ENCODE results near the gene GRIA3. TPM values are rescaled to one million over a fixed set of nuclear protein-coding genes. Genes with fewer than 3 reads are reported as not detected.

The GRIA3 gene
- total RNA-seq, 2 experiments from 2014 or later: not detected

DNA sequence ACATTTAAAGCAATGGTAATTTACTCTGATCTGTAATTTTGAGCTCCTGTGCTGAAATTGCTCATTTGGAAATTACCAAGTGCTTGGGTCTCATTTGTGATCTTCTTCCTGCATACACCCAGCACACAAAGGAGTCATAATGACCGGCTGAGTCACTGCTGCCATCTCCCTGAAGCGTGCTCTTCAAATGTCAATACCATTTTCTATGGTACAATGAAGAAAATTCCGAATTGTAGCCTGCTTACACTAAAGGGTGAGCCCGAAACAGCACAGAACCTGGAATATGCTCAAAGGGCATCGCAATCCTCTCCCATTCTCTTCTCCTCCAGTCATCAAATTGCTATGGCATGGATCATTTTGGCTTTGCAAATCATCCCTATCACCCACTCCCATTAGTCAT lies 140.5 kb downstream of the GRIA3 start:
- Histone ChIP-seq H4K20me1 (ENCODE audit: insufficient read depth, low read length) (no peaks in the 10 kb centered on the region), H3K4me3 (ENCODE audit: low read depth, low read length, poor library complexity, severe bottlenecking) (no peak overlapping the region), H3K36me3 (ENCODE audit: insufficient read depth, low read length) (no peaks in the 10 kb centered on the region), H3K9me2 (ENCODE audit: insufficient read depth, low read length) (no peaks in the 10 kb centered on the region), H3K4me1 (ENCODE audit: insufficient read depth, low read length, poor library complexity, severe bottlenecking) (no peaks in the 10 kb centered on the region), H3K4me2 (ENCODE audit: low read length) (no peak overlapping the region), H3K79me2 (ENCODE audit: insufficient read depth, low read depth, low read length) (no peaks in the 10 kb centered on the region), H2AFZ (ENCODE audit: low read length) (no peak overlapping the region), H3K27ac (ENCODE audit: low read depth, low read length, poor library complexity, severe bottlenecking) (no peak overlapping the region), H3K9me3 (ENCODE audit: low read length) (no peaks in the 10 kb centered on the region)
- ChIA-PET CTCF (ENCODE audit: unreplicated experiment) (no interaction called here), POLR2A (interaction anchor here (0.6 kb wide), 1 partner anchor 1260 kb away, joined by 3 read pairs; no protein-coding TSS in a partner anchor)
- no peak for TF ChIP-seq EZH2phosphoT487 (IDR thresholded peaks at IDR 0.05; ENCODE audit: borderline replicate concordance, low read depth, low read length)
- TF ChIP-seq, protein P1, sequence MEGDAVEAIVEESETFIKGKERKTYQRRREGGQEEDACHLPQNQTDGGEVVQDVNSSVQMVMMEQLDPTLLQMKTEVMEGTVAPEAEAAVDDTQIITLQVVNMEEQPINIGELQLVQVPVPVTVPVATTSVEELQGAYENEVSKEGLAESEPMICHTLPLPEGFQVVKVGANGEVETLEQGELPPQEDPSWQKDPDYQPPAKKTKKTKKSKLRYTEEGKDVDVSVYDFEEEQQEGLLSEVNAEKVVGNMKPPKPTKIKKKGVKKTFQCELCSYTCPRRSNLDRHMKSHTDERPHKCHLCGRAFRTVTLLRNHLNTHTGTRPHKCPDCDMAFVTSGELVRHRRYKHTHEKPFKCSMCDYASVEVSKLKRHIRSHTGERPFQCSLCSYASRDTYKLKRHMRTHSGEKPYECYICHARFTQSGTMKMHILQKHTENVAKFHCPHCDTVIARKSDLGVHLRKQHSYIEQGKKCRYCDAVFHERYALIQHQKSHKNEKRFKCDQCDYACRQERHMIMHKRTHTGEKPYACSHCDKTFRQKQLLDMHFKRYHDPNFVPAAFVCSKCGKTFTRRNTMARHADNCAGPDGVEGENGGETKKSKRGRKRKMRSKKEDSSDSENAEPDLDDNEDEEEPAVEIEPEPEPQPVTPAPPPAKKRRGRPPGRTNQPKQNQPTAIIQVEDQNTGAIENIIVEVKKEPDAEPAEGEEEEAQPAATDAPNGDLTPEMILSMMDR (conservative IDR thresholded peaks at IDR 0.05; ENCODE audit: low read length): no peak
- intact Hi-C loops (cut with micrococcal nuclease; ENCODE audit: unreplicated experiment): no loop called here
- BruUV-seq (replicated peaks): no TSS peak
- no peak for DNase-seq (ENCODE audit: low spot score)

- no peaks in the 10 kb centered on the region for H3K9me2 ChIP-seq (ENCODE audit: insufficient read depth, low read length)
- H3K4me1 ChIP-seq (ENCODE audit: insufficient read depth, low read length, poor library complexity, severe bottlenecking): no peaks in the 10 kb centered on the region
- no peaks in the 10 kb centered on the region for H3K79me2 ChIP-seq (ENCODE audit: insufficient read depth, low read depth, low read length)
- BruUV-seq (replicated peaks): no TSS peak
- ChIA-PET POLR2A (no interaction called here), CTCF (ENCODE audit: unreplicated experiment) (no interaction called here)
- H4K20me1 ChIP-seq (ENCODE audit: insufficient read depth, low read length): no peaks in the 10 kb centered on the region
- H3K4me2 ChIP-seq (ENCODE audit: low read length): no peak overlapping the region
- no peak overlapping the region for H3K27ac ChIP-seq (ENCODE audit: low read depth, low read length, poor library complexity, severe bottlenecking)
- no peak overlapping the region for H2AFZ ChIP-seq (ENCODE audit: low read length)
- H3K36me3 ChIP-seq (ENCODE audit: insufficient read depth, low read length): no peaks in the 10 kb centered on the region
- DNase-seq (ENCODE audit: low spot score): no peak
- intact Hi-C loops (cut with micrococcal nuclease; ENCODE audit: unreplicated experiment): no loop called here
- TF ChIP-seq EZH2phosphoT487 (IDR thresholded peaks at IDR 0.05; ENCODE audit: borderline replicate concordance, low read depth, low read length): no peak
- TF ChIP-seq, protein P1 (conservative IDR thresholded peaks at IDR 0.05; ENCODE audit: low read length): no peak
- H3K9me3 ChIP-seq (ENCODE audit: low read length): no peaks in the 10 kb centered on the region
- H3K4me3 ChIP-seq (ENCODE audit: low read depth, low read length, poor library complexity, severe bottlenecking): no peak overlapping the region
Measured at GRCh38 chrX:123330229-123330942, 146.3 kb downstream of the GRIA3 start.

DNA sequence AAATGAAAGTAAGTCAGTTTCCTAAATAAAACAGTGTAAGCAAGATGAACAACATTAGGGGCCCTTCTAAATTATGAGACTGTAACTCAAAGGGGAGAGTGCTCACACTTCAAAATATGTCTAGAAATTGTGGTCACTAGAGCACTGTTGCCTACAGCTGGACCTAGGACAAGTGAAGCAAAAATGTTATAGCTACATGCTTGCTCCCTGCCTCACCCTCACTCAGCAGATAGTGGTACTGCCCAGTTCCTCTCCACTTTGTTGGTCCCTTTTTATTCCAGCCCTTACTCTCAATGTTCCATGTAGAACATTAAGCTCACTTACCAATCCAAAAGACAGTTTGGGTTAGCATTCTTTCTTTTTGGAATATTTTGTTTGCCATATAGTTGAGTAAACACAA lies 147.3 kb downstream of the GRIA3 start:
- BruUV-seq (replicated peaks): no TSS peak
- H3K79me2 ChIP-seq (ENCODE audit: insufficient read depth, low read depth, low read length): no peaks in the 10 kb centered on the region
- no peaks in the 10 kb centered on the region for H3K9me2 ChIP-seq (ENCODE audit: insufficient read depth, low read length)
- POLR2A ChIA-PET: interaction anchor here (0.6 kb wide), 1 partner anchor 933 kb away, joined by 3 read pairs; no protein-coding TSS in a partner anchor
- H3K27ac ChIP-seq (ENCODE audit: low read depth, low read length, poor library complexity, severe bottlenecking): no peak overlapping the region
- no peak overlapping the region for H3K4me2 ChIP-seq (ENCODE audit: low read length)
- no peaks in the 10 kb centered on the region for H3K36me3 ChIP-seq (ENCODE audit: insufficient read depth, low read length)
- no peaks in the 10 kb centered on the region for H4K20me1 ChIP-seq (ENCODE audit: insufficient read depth, low read length)
- CTCF ChIA-PET (ENCODE audit: unreplicated experiment): no interaction called here
- DNase-seq (ENCODE audit: low spot score): no peak
- no peak for TF ChIP-seq EZH2phosphoT487 (IDR thresholded peaks at IDR 0.05; ENCODE audit: borderline replicate concordance, low read depth, low read length)
- TF ChIP-seq, protein P1 (conservative IDR thresholded peaks at IDR 0.05; ENCODE audit: low read length): no peak
- H2AFZ ChIP-seq (ENCODE audit: low read length): no peak overlapping the region
- intact Hi-C loops (cut with micrococcal nuclease; ENCODE audit: unreplicated experiment): no loop called here
- no peak overlapping the region for H3K4me3 ChIP-seq (ENCODE audit: low read depth, low read length, poor library complexity, severe bottlenecking)
- H3K9me3 ChIP-seq (ENCODE audit: low read length): no peaks in the 10 kb centered on the region
- H3K4me1 ChIP-seq (ENCODE audit: insufficient read depth, low read length, poor library complexity, severe bottlenecking): no peaks in the 10 kb centered on the region

Measured in OCI-LY7 (cell line).